ENCODE measurements around the gene OSBPL3. TPM values are rescaled to one million over a fixed set of nuclear protein-coding genes. Genes with fewer than 3 reads are reported as not detected.

OSBPL3 gene
- total and polyA plus RNA-seq, 2 donors (not counting 1 experiment from before 2014, with no cell fraction given) = 22.7 to 70.2 TPM

DNA sequence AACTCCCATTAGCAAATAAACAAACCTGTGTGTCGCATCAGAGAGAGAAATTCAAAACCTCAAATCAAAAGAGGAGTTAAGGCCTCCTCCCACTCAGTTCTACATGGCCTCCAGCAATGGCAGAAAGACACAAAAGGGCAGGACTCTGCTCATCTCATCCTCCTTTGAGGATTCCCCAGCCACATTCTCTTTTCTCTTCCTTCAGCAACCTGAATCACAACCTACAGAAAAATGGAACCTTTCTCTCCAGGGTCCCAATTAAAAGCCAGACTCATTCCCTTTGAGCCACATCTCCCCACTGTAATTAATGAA lies 7.9 kb downstream of the OSBPL3 start:
- H3K4me3 ChIP-seq (replicated peaks in 1 of 4; ENCODE audit: control extremely low read depth in 1 of 4, insufficient read depth in 1 of 4, low read depth in 3 of 4, low read length in 4 of 4) = no peak overlapping the region
- H3K4me2 ChIP-seq (ENCODE audit: extremely low read depth, insufficient read depth, low read length) = no peak overlapping the region
- H3K9ac ChIP-seq (ENCODE audit: insufficient read depth, low read length) = no peak overlapping the region
- H2AFZ ChIP-seq (ENCODE audit: low read length) = no peak overlapping the region
- H3K4me1 ChIP-seq (ENCODE audit: control insufficient read depth, extremely low read depth, insufficient read depth, low read length) = peaks cover 20% of the 10 kb centered on the region
- no peaks in the 10 kb centered on the region for H3K36me3 ChIP-seq (ENCODE audit: control insufficient read depth, insufficient read depth, low read length)
- no peak for DNase-seq (ENCODE audit: low read depth in 2 of 2)
- H3K27me3 ChIP-seq (ENCODE audit: control insufficient read depth, insufficient read depth, low read length) = no peaks in the 10 kb centered on the region
- TF ChIP-seq, protein P1, sequence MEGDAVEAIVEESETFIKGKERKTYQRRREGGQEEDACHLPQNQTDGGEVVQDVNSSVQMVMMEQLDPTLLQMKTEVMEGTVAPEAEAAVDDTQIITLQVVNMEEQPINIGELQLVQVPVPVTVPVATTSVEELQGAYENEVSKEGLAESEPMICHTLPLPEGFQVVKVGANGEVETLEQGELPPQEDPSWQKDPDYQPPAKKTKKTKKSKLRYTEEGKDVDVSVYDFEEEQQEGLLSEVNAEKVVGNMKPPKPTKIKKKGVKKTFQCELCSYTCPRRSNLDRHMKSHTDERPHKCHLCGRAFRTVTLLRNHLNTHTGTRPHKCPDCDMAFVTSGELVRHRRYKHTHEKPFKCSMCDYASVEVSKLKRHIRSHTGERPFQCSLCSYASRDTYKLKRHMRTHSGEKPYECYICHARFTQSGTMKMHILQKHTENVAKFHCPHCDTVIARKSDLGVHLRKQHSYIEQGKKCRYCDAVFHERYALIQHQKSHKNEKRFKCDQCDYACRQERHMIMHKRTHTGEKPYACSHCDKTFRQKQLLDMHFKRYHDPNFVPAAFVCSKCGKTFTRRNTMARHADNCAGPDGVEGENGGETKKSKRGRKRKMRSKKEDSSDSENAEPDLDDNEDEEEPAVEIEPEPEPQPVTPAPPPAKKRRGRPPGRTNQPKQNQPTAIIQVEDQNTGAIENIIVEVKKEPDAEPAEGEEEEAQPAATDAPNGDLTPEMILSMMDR (conservative IDR thresholded peaks at IDR 0.05 in 1 of 2, IDR thresholded peaks at IDR 0.05 in 1 of 2; ENCODE audit: low read depth in 1 of 2, low read length in 2 of 2) = no peak
- TF ChIP-seq EZH2 (IDR thresholded peaks at IDR 0.05; ENCODE audit: low read length, missing control alignments) = no peak
- peak overlapping the region; percentile 95 for H3K27ac ChIP-seq (ENCODE audit: insufficient read depth, low read length)
- H3K79me2 ChIP-seq (ENCODE audit: control insufficient read depth, insufficient read depth, low read length) = peaks cover 88% of the 10 kb centered on the region
- no peaks in the 10 kb centered on the region for H4K20me1 ChIP-seq (ENCODE audit: control insufficient read depth, extremely low read depth, insufficient read depth, low read length)
- H3K9me3 ChIP-seq (ENCODE audit: control insufficient read depth, insufficient read depth, low read depth, low read length) = no peaks in the 10 kb centered on the region

DNA sequence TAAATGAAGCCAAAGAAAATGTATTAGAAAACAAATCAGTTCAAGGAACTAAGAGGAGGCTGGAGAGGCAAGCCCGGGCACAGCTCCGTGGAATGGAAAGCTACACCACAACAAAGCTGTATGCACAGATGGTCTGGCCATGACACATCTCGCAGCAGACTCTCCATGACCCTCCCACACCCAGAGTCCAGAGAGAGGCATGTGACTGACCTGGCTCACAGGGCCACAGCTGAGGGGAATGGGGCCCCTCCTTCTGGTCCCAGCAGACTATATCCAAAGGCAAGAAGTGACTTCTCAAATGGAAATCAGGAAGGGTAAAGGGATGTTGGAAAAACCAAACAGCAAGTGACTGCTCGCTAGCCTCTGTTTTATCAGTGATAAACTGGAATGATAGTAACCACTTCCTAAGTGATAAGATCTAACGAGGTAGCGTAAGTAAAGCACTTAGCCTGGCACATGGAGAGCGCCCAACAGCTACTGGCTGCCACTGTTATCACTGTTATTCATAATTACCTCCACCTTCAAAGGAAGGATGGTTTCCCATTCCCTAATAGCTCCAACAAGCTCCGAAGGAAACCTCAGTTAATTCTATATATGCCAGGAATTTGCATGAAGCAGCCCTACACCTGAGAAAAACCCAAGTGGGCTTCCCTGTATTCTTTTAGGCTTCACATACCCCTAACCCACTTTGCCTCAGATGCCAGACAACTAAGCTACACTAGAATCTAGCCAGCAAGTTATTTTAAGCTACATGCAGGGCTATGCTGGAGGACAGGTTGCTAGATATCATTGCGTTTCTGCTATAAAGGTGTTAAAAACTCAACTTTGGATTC lies 8.4 kb downstream of the OSBPL3 start:
- Histone ChIP-seq H3K27me3 (ENCODE audit: control insufficient read depth, insufficient read depth, low read length) (no peaks in the 10 kb centered on the region), H3K79me2 (ENCODE audit: control insufficient read depth, insufficient read depth, low read length) (peaks cover 88% of the 10 kb centered on the region), H3K4me2 (ENCODE audit: extremely low read depth, insufficient read depth, low read length) (peak overlapping the region; percentile 11), H3K9ac (ENCODE audit: insufficient read depth, low read length) (no peak overlapping the region), H3K27ac (ENCODE audit: insufficient read depth, low read length) (peak overlapping the region; percentile 95), H3K36me3 (ENCODE audit: control insufficient read depth, insufficient read depth, low read length) (no peaks in the 10 kb centered on the region), H3K4me3 (replicated peaks in 1 of 4; ENCODE audit: control extremely low read depth in 1 of 4, insufficient read depth in 1 of 4, low read depth in 3 of 4, low read length in 4 of 4) (no peak overlapping the region), H4K20me1 (ENCODE audit: control insufficient read depth, extremely low read depth, insufficient read depth, low read length) (no peaks in the 10 kb centered on the region), H3K4me1 (ENCODE audit: control insufficient read depth, extremely low read depth, insufficient read depth, low read length) (peaks cover 20% of the 10 kb centered on the region), H2AFZ (ENCODE audit: low read length) (no peak overlapping the region), H3K9me3 (ENCODE audit: control insufficient read depth, insufficient read depth, low read depth, low read length) (no peaks in the 10 kb centered on the region)
- peak; percentile 93 to 98 for DNase-seq (ENCODE audit: low read depth in 2 of 2)
- no peak for TF ChIP-seq EZH2 (IDR thresholded peaks at IDR 0.05; ENCODE audit: low read length, missing control alignments)

DNA sequence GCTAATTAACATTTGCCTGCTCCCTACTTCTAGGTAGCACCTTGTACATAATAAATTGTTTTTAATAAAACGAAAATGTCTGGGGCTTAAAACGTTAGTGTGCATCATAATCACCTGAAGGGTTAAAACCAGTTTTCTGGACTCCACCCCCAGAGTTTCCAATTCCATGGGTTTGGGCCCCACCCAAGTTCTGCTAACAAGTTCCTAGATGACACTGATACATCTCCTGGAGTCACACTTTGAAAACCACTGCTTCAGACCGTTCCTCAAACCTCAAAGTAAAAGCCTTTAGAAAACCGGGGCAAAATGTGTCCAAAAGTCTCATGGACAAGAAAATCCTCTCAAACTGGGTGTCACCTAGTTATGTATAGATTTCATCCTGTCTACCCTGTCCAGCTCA lies 9.3 kb downstream of the OSBPL3 start:
- Histone ChIP-seq H3K4me1 (ENCODE audit: control insufficient read depth, extremely low read depth, insufficient read depth, low read length) (peaks cover 16% of the 10 kb centered on the region), H3K36me3 (ENCODE audit: control insufficient read depth, insufficient read depth, low read length) (no peaks in the 10 kb centered on the region), H3K4me2 (ENCODE audit: extremely low read depth, insufficient read depth, low read length) (no peak overlapping the region), H3K79me2 (ENCODE audit: control insufficient read depth, insufficient read depth, low read length) (peaks cover 88% of the 10 kb centered on the region), H3K27me3 (ENCODE audit: control insufficient read depth, insufficient read depth, low read length) (no peaks in the 10 kb centered on the region), H3K9me3 (ENCODE audit: control insufficient read depth, insufficient read depth, low read depth, low read length) (no peaks in the 10 kb centered on the region), H3K27ac (ENCODE audit: insufficient read depth, low read length) (peak overlapping the region; percentile 95), H3K4me3 (replicated peaks in 1 of 4; ENCODE audit: control extremely low read depth in 1 of 4, insufficient read depth in 1 of 4, low read depth in 3 of 4, low read length in 4 of 4) (no peak overlapping the region), H4K20me1 (ENCODE audit: control insufficient read depth, extremely low read depth, insufficient read depth, low read length) (no peaks in the 10 kb centered on the region), H3K9ac (ENCODE audit: insufficient read depth, low read length) (peak overlapping the region; percentile 51), H2AFZ (ENCODE audit: low read length) (no peak overlapping the region)
- peak; percentile 39 to 83 for DNase-seq (ENCODE audit: low read depth in 2 of 2)
- no peak for TF ChIP-seq EZH2 (IDR thresholded peaks at IDR 0.05; ENCODE audit: low read length, missing control alignments)
- TF ChIP-seq, protein P1 (conservative IDR thresholded peaks at IDR 0.05 in 1 of 2, IDR thresholded peaks at IDR 0.05 in 1 of 2; ENCODE audit: low read depth in 1 of 2, low read length in 2 of 2) = no peak

Data from fibroblast of lung (primary cell).